Tibial nerve (tissue), 4 donors: Measurements from ENCODE around the gene MYH11. TPM values are rescaled to one million over a fixed set of nuclear protein-coding genes. Genes with fewer than 3 reads are reported as not detected.

Source experiments
- DNase-seq, 2 donors: peaks; one replicate each; pipeline ENCODE4 v3.0.0-alpha.2; 2019; ENCODE audit warnings: low spot score in 2 of 2
- H3K27ac ChIP-seq, 4 donors: fragments of 200-600 bp; sonication (generic) in 3 of 4; one replicate each; pipeline ENCODE4 v1.5.1; 2017 to 2019; ENCODE audit warnings: mild to moderate bottlenecking in 1 of 4
- H3K27me3 ChIP-seq, 2 donors: fragments of 200-600 bp; sonication (generic) in 1 of 2; one replicate each; pipeline versions ENCODE4 v1.5.1 to v1.6.0; 2017 to 2019
- H3K36me3 ChIP-seq, 3 donors: fragments of 200-600 bp; sonication (generic); one replicate each; pipeline ENCODE4 v1.5.1; 2018 to 2019
- H3K4me1 ChIP-seq, 4 donors: fragments of 200-600 bp; sonication (generic) in 3 of 4; one replicate each; pipeline ENCODE4 v1.5.1; 2017 to 2019
- H3K4me3 ChIP-seq, 4 donors: fragments of 200-600 bp; sonication (generic) in 3 of 4; one replicate each; pipeline ENCODE4 v1.5.1; 2017 to 2019; ENCODE audit warnings: mild to moderate bottlenecking in 1 of 4, moderate library complexity in 1 of 4
- H3K9me3 ChIP-seq, 4 donors: fragments of 200-600 bp; sonication (generic) in 3 of 4; one replicate each; pipeline ENCODE4 v1.5.1; 2017 to 2019
- EP300 ChIP-seq, 2 donors: sonication (generic); formaldehyde crosslinking; IDR thresholded peaks; one replicate each; pipeline ENCODE4 v1.6.1; 2017; ENCODE audit warnings: antibody characterized with exemption in 2 of 2, mild to moderate bottlenecking in 1 of 2
- POLR2A ChIP-seq, 2 donors: fragments of 450-650 bp; IDR thresholded peaks; one replicate each; pipeline ENCODE4 v1.6.1; 2017; ENCODE audit warnings: antibody characterized with exemption in 2 of 2, mild to moderate bottlenecking in 2 of 2, moderate library complexity in 2 of 2
- WGBS, 2 donors: methylation state at CpG; one replicate each; pipeline ENCODE4 v1.1.5; 2018; 5-methylcytosine and 5-hydroxymethylcytosine counted together
- total RNA-seq, 4 donors: library from RNA; depleted of rRNA; stranded (reverse); fragments of >200 nt; gene quantifications; one replicate each; pipeline ENCODE4 v1.1.0, GENCODE V29; 2016
- TF ChIP-seq, protein P1 (sequence below), 5 experiments: fragments of 200-600 bp in 3 of 5; fragments of 450-650 bp in 2 of 5; sonication (generic) in 3 of 5; IDR thresholded peaks; one replicate each; pipeline ENCODE4 v1.5.1; 2016 to 2019; ENCODE audit warnings: antibody characterized with exemption in 5 of 5, mild to moderate bottlenecking in 3 of 5, moderate library complexity in 2 of 5

The MYH11 gene
- total RNA-seq, 4 donors from 2014 or later: 33.7 to 90.9 (median 71.8) TPM

DNA sequence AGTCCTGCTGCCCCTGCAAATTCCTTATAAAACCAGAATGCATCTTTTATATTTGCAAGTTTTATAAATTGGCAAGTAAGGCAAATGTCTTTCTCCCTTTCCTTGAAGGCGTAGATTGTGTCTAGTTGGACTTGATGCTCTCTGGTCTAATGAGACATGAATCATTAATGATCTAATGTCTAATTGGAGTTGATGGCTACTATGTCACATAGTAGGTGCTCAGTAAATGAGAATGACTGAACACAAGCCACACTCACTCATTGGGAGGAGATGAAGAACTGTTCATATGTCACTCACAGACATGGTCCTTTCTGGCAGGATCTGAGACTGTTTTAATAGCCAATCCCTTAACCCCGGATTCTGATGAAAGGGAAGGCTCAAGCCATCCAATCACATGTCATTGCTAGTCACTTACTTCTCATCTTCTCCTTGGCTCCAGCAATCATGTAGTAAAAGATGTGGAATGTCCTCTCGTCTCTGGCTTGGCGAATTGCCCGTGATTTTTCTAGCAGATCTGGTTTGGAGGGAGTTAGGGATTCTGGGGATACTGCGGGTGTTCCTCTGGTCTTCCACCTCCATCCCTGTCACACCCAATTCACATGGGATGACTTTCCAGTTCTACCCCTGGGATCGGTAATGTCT is 81.0 kb downstream of the MYH11 start:
- peak in 1 of 2 donors; percentile 33 for DNase-seq
- Histone ChIP-seq H3K27me3 (no peaks in the 10 kb centered on the region), H3K36me3 (no peaks in the 10 kb centered on the region), H3K4me3 (no peak overlapping the region), H3K4me1 (peaks cover 0 to 1% (median 0%) of the 10 kb centered on the region in 4 donors), H3K9me3 (no peaks in the 10 kb centered on the region), H3K27ac (no peak overlapping the region)
- WGBS, 2 donors: 60 to 61% methylated on average over 7 of the region's 7 CpGs
- TF ChIP-seq POLR2A (IDR thresholded peaks at IDR 0.05): no peak

DNA sequence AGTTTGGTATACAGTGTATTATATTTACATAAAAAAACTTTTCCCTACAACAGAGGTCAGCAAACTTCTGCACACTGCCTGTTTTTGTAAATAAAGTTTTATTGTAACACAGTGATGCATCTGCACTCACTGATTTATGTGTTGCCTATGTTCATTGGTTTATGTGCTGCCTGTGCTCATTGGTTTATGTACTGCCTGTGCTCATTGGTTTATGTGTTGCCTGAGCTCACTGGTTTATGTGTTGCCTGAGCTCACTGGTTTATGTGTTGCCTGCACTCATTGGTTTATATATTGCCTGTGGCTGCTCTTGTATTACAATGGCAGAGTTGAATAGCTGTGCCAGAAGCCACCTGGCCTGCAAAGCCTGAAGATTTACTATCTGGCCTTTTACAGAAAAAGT is 81.6 kb downstream of the MYH11 start:
- H3K4me1 ChIP-seq: peaks cover 0 to 7% (median 0%) of the 10 kb centered on the region in 4 donors
- H3K36me3 ChIP-seq: no peaks in the 10 kb centered on the region
- TF ChIP-seq, protein P1, sequence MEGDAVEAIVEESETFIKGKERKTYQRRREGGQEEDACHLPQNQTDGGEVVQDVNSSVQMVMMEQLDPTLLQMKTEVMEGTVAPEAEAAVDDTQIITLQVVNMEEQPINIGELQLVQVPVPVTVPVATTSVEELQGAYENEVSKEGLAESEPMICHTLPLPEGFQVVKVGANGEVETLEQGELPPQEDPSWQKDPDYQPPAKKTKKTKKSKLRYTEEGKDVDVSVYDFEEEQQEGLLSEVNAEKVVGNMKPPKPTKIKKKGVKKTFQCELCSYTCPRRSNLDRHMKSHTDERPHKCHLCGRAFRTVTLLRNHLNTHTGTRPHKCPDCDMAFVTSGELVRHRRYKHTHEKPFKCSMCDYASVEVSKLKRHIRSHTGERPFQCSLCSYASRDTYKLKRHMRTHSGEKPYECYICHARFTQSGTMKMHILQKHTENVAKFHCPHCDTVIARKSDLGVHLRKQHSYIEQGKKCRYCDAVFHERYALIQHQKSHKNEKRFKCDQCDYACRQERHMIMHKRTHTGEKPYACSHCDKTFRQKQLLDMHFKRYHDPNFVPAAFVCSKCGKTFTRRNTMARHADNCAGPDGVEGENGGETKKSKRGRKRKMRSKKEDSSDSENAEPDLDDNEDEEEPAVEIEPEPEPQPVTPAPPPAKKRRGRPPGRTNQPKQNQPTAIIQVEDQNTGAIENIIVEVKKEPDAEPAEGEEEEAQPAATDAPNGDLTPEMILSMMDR (IDR thresholded peaks at IDR 0.05): no peak
- TF ChIP-seq EP300 (IDR thresholded peaks at IDR 0.05): no peak
- no peak for DNase-seq
- H3K27ac ChIP-seq: no peak overlapping the region
- H3K9me3 ChIP-seq: no peaks in the 10 kb centered on the region
- H3K27me3 ChIP-seq: no peaks in the 10 kb centered on the region
- no peak overlapping the region for H3K4me3 ChIP-seq

- WGBS, 2 donors: 51 to 55% methylated on average over 6 of the region's 6 CpGs
- peak overlapping the region in 1 of 4 donors; percentile 25 for H3K27ac ChIP-seq
- H3K4me3 ChIP-seq: no peak overlapping the region
- H3K36me3 ChIP-seq: no peaks in the 10 kb centered on the region
- H3K27me3 ChIP-seq: no peaks in the 10 kb centered on the region
- peaks cover 0 to 18% (median 0%) of the 10 kb centered on the region in 4 donors for H3K4me1 ChIP-seq
- peak in 1 of 2 donors; percentile 29 for DNase-seq
- H3K9me3 ChIP-seq: no peaks in the 10 kb centered on the region
- TF ChIP-seq EP300 (IDR thresholded peaks at IDR 0.05) (no peak), POLR2A (IDR thresholded peaks at IDR 0.05) (no peak)
- TF ChIP-seq, protein P1 (IDR thresholded peaks at IDR 0.05): no peak
Measured at GRCh38 chr16:15773968-15774367, 82.9 kb downstream of the MYH11 start.

DNA sequence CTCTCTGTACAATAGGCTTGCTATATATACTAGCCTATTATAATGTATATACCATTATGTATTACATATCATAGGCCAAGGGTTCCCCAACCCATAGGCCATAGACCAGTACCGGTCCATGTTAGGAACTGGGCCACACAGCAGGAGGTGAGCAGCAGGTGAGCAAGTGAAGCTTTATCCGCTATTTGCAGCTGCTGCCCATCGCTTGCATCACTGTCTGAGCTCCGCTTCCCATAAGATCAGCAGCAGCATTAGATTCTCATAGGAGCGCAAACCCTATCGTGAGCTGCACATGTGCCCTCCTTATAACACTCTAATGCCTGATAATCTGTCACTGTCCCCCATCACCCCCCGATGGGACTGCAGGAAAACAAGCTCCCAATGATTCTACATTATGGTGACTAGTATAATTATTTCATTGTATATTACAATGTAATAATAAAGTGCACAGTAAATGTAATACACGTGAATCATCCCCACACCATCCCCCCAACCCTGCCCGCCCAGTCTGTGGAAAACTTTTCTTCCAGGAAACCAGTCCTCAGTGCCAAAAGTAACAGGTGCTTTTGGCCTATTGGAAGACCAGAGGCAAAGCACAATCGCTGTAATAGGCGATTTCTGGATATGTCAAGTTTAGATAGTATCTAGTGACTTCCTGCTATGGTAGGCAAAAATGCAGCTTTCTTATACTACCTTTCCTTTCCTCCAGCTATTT is 84.1 kb downstream of the MYH11 start:
- Histone ChIP-seq H3K27ac (no peak overlapping the region), H3K36me3 (no peaks in the 10 kb centered on the region), H3K27me3 (no peaks in the 10 kb centered on the region), H3K4me1 (peaks cover 0 to 18% (median 0%) of the 10 kb centered on the region in 4 donors), H3K4me3 (no peak overlapping the region), H3K9me3 (peaks cover 0 to 8% (median 0%) of the 10 kb centered on the region in 4 donors)
- DNase-seq: no peak
- TF ChIP-seq, protein P1 (IDR thresholded peaks at IDR 0.05): no peak
- TF ChIP-seq POLR2A (IDR thresholded peaks at IDR 0.05): no peak
- TF ChIP-seq EP300 (IDR thresholded peaks at IDR 0.05): no peak
- 79 to 86% methylated on average over 11 of the region's 11 CpGs for WGBS, 2 donors

- Histone ChIP-seq H3K4me1 (peaks cover 0 to 18% (median 0%) of the 10 kb centered on the region in 4 donors), H3K9me3 (peaks cover 0 to 8% (median 0%) of the 10 kb centered on the region in 4 donors), H3K4me3 (no peak overlapping the region), H3K27me3 (no peaks in the 10 kb centered on the region), H3K36me3 (no peaks in the 10 kb centered on the region), H3K27ac (no peak overlapping the region)
- TF ChIP-seq POLR2A (IDR thresholded peaks at IDR 0.05) (no peak), EP300 (IDR thresholded peaks at IDR 0.05) (no peak)
- TF ChIP-seq, protein P1 (IDR thresholded peaks at IDR 0.05): no peak
- whole genome bisulfite sequencing, 2 donors: 85 to 97% methylated on average over 7 of the region's 7 CpGs
- DNase-seq: no peak
Measured at GRCh38 chr16:15771694-15772093, 85.1 kb downstream of the MYH11 start.
